Natural killer cell (primary cell): Measurements from ENCODE around the gene SERPINI1. TPM values are rescaled to one million over a fixed set of nuclear protein-coding genes. Genes with fewer than 3 reads are reported as not detected.

Experiments used
- ATAC-seq, 3 donors: fragments of 150-1000 bp in 2 of 3; fragments of 200-7000 bp in 1 of 3; cut with Tn5 transposase; 1 replicate in 1 of 3; 2 replicates in 2 of 3; pipeline ENCODE4 v1.10.0; 2021; ENCODE audit warnings: mild to moderate bottlenecking in 2 of 3, moderate library complexity in 2 of 3
- DNase-seq, 2 donors: peaks; one replicate each; pipeline versions ENCODE4 v3.0.0 to v3.0.0-alpha.2; 2013 to 2021; ENCODE audit warnings: mixed read lengths in 1 of 2
- H3K27ac ChIP-seq: one replicate; pipeline ENCODE4 v1.5.1; 2013; ENCODE audit warnings: mild to moderate bottlenecking, low read length
- H3K27me3 ChIP-seq: one replicate; pipeline ENCODE4 v1.6.1; 2013; ENCODE audit warnings: low read length; ENCODE audit not compliant: control insufficient read depth, insufficient read depth
- H3K36me3 ChIP-seq: one replicate; pipeline ENCODE4 v1.6.1; 2013; ENCODE audit warnings: low read length; ENCODE audit not compliant: control insufficient read depth, insufficient read depth
- H3K4me1 ChIP-seq: one replicate; pipeline ENCODE4 v1.6.1; 2013; ENCODE audit warnings: low read length; ENCODE audit not compliant: control insufficient read depth, insufficient read depth
- H3K4me3 ChIP-seq: one replicate; pipeline ENCODE4 v1.5.1; 2013; ENCODE audit warnings: low read length
- H3K9me3 ChIP-seq: one replicate; pipeline ENCODE4 v1.6.1; 2013; ENCODE audit warnings: low read length; ENCODE audit not compliant: control insufficient read depth, insufficient read depth
- H3K27ac Mint-ChIP-seq, 2 donors: one replicate each; pipeline ENCODE4 v1.8.0; 2022; ENCODE audit warnings: mild to moderate bottlenecking in 2 of 2, mixed read lengths in 2 of 2, moderate library complexity in 1 of 2
- H3K27me3 Mint-ChIP-seq, 2 donors: one replicate each; pipeline ENCODE4 v1.8.0; 2022; ENCODE audit warnings: low read depth in 2 of 2, mixed read lengths in 2 of 2
- H3K36me3 Mint-ChIP-seq: one replicate; pipeline ENCODE4 v1.8.0; 2022; ENCODE audit warnings: mixed read lengths
- H3K4me1 Mint-ChIP-seq, 2 donors: one replicate each; pipeline ENCODE4 v1.8.0; 2022; ENCODE audit warnings: mixed read lengths in 2 of 2
- H3K4me3 Mint-ChIP-seq: one replicate; pipeline ENCODE4 v1.8.0; 2022; ENCODE audit warnings: mild to moderate bottlenecking, moderate library complexity, mixed read lengths
- H3K9me3 Mint-ChIP-seq, 2 donors: one replicate each; pipeline ENCODE4 v1.8.0; 2022; ENCODE audit warnings: mixed read lengths in 2 of 2
- WGBS: methylation state at CpG from one replicate; pipeline ENCODE4 v1.1.7; 2013; ENCODE audit warnings: missing lambda C conversion rate; ENCODE audit not compliant: insufficient coverage; 5-methylcytosine and 5-hydroxymethylcytosine counted together
- intact Hi-C: fragments of 100-400 bp; cut with micrococcal nuclease; formaldehyde crosslinking; loops from one replicate; pipeline ENCODE4 v1.14.2; 2022
- total RNA-seq, 4 donors: library from RNA; stranded (reverse); fragments of 120-200 nt in 1 of 4; gene quantifications; one replicate each; pipeline versions ENCODE4 v1.2.3 to v1.2.4, GENCODE V29; 2013 to 2022
- TF ChIP-seq, protein P1 (sequence below): fragments of 200-600 bp; IDR thresholded peaks from one replicate; pipeline ENCODE4 v1.8.0; 2022; ENCODE audit warnings: antibody characterized with exemption

The SERPINI1 gene
- total RNA-seq, 3 donors from 2014 or later (not counting 1 experiment from before 2014, with no cell fraction given), result 5.6 to 9.3 (median 8.5) TPM

DNA sequence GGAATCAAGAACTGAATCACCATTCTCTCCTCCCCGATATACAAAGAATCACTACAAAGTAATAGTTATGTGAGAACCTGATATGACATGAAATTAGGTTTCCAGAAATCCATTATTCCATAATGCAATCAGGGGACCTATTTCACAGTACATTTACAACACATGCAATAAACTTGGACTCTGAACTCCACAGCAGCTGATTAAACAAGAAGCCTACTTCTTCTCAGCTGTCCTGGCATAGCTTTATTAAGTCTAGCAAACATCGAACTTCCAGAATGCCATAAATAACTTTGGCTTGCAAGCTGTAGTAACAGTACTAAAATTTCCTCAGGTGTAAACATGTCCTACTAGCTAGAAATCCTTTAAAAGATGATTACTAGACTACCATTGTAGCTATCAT is 18.6 kb upstream of the SERPINI1 start:
- 89% methylated on average over 1 of the region's 2 CpGs for WGBS
- H3K4me3 ChIP-seq, result no peak overlapping the region
- ATAC-seq (no peak), DNase-seq (no peak)
- peaks cover 50 to 69% of the 10 kb centered on the region in 2 donors for H3K4me1 Mint-ChIP-seq
- intact Hi-C loops, result no loop called here
- H3K36me3 Mint-ChIP-seq, result peaks cover 13% of the 10 kb centered on the region
- TF ChIP-seq, protein P1, sequence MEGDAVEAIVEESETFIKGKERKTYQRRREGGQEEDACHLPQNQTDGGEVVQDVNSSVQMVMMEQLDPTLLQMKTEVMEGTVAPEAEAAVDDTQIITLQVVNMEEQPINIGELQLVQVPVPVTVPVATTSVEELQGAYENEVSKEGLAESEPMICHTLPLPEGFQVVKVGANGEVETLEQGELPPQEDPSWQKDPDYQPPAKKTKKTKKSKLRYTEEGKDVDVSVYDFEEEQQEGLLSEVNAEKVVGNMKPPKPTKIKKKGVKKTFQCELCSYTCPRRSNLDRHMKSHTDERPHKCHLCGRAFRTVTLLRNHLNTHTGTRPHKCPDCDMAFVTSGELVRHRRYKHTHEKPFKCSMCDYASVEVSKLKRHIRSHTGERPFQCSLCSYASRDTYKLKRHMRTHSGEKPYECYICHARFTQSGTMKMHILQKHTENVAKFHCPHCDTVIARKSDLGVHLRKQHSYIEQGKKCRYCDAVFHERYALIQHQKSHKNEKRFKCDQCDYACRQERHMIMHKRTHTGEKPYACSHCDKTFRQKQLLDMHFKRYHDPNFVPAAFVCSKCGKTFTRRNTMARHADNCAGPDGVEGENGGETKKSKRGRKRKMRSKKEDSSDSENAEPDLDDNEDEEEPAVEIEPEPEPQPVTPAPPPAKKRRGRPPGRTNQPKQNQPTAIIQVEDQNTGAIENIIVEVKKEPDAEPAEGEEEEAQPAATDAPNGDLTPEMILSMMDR, result no peak
- H3K27ac Mint-ChIP-seq, result no peak overlapping the region
- no peaks in the 10 kb centered on the region for H3K9me3 ChIP-seq
- no peaks in the 10 kb centered on the region for H3K9me3 Mint-ChIP-seq
- H3K27ac ChIP-seq, result no peak overlapping the region
- peaks cover 32% of the 10 kb centered on the region for H3K36me3 ChIP-seq
- H3K4me3 Mint-ChIP-seq, result no peak overlapping the region
- no peaks in the 10 kb centered on the region for H3K27me3 Mint-ChIP-seq
- H3K4me1 ChIP-seq, result no peaks in the 10 kb centered on the region
- no peaks in the 10 kb centered on the region for H3K27me3 ChIP-seq

DNA sequence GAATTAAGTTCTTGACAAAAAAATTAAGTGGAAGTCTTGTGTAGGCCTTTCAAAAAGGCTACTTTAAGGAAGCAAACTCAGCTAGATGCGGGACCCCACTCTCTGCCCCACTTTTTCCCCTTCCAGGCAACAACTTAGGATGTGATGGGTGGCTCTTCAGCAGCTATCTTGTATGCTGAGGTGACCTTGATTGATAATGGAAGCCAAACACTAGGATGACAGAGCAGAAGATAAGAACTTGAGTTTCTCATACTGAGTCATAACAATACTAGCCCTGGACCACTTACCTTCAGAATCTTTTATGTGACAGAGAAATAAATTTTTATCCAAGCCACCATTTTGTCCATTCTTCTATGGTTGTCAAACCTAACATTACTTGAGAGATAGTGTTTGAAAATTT is 16.9 kb upstream of the SERPINI1 start:
- no peaks in the 10 kb centered on the region for H3K27me3 ChIP-seq
- no peaks in the 10 kb centered on the region for H3K27me3 Mint-ChIP-seq
- H3K4me1 Mint-ChIP-seq, result peaks cover 49 to 64% of the 10 kb centered on the region in 2 donors
- H3K27ac Mint-ChIP-seq, result peak overlapping the region; percentile 10 to 22
- H3K9me3 Mint-ChIP-seq, result no peaks in the 10 kb centered on the region
- no peak overlapping the region for H3K4me3 Mint-ChIP-seq
- TF ChIP-seq, protein P1, result no peak
- no peak overlapping the region for H3K27ac ChIP-seq
- no peaks in the 10 kb centered on the region for H3K9me3 ChIP-seq
- H3K4me1 ChIP-seq, result no peaks in the 10 kb centered on the region
- ATAC-seq (no peak), DNase-seq (no peak)
- 100% methylated on average over 1 of the region's 1 CpG for WGBS
- intact Hi-C loops, result no loop called here
- H3K36me3 ChIP-seq, result peaks cover 32% of the 10 kb centered on the region
- peaks cover 13% of the 10 kb centered on the region for H3K36me3 Mint-ChIP-seq
- no peak overlapping the region for H3K4me3 ChIP-seq

DNA sequence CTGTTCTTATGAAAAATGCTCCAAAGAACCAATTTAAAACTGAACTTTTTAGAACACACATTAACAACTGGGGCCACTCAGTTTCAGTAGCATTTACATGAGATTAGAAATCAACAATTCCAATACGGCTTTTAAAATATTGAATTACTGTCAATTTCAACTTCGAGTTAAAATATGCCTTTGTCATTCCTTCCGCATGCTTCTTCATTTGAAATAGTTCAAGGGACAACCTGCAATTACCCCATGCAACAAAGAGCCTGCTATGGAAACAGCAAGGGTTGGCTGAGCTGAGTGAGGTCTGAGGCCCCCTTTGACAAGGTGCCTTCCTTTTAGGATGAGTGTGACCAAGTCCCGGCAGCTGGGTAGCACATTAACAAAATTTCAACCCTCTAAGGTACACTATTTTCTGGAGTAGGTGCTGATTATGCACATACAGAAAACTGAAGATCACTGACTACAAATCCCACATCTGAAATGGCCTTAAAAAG is 12.5 kb upstream of the SERPINI1 start:
- DNase-seq (no peak), ATAC-seq (no peak)
- TF ChIP-seq, protein P1, result no peak
- H3K36me3 ChIP-seq, result peaks cover 19% of the 10 kb centered on the region
- H3K27ac ChIP-seq, result no peak overlapping the region
- Mint-ChIP-seq H3K4me3 (no peak overlapping the region), H3K36me3 (peaks cover 9% of the 10 kb centered on the region), H3K4me1 (peaks cover 48 to 66% of the 10 kb centered on the region in 2 donors), H3K27me3 (no peaks in the 10 kb centered on the region), H3K9me3 (no peaks in the 10 kb centered on the region), H3K27ac (peak overlapping the region in 1 of 2 donors; percentile 24)
- H3K4me3 ChIP-seq, result no peak overlapping the region
- H3K9me3 ChIP-seq, result no peaks in the 10 kb centered on the region
- no peaks in the 10 kb centered on the region for H3K4me1 ChIP-seq
- WGBS, result 97% methylated on average over 4 of the region's 4 CpGs
- no peaks in the 10 kb centered on the region for H3K27me3 ChIP-seq
- intact Hi-C loops, result loop anchor here (2.0 kb wide), 1 partner anchor 14 kb away; no protein-coding TSS in a partner anchor

DNA sequence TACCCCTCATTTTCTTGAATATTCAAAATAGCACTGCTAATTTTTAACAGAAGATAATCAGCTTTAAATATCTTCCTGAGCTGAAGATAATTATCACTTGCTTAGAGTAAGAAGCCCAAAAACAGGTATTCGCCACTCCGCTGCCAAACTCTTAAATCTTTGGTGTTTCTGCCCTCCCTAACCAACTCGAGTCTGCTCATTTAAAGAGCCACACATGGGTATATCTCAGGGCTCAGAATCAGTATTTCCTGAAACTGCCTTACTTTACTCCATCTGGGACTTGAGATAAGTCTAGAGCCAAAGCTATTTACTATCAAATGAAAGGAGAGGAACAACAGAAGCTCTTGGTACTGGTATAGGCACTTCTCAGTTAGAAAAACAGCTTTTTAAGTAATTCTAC is 11.6 kb upstream of the SERPINI1 start:
- 79% methylated on average over 3 of the region's 3 CpGs for WGBS
- Mint-ChIP-seq H3K4me3 (no peak overlapping the region), H3K27me3 (no peaks in the 10 kb centered on the region), H3K36me3 (peaks cover under 1% of the 10 kb centered on the region), H3K4me1 (peaks cover 56 to 72% of the 10 kb centered on the region in 2 donors), H3K9me3 (no peaks in the 10 kb centered on the region), H3K27ac (peak overlapping the region; percentile 36 to 59)
- Histone ChIP-seq H3K36me3 (peaks cover 11% of the 10 kb centered on the region), H3K27me3 (no peaks in the 10 kb centered on the region), H3K4me3 (no peak overlapping the region), H3K4me1 (no peaks in the 10 kb centered on the region), H3K9me3 (no peaks in the 10 kb centered on the region), H3K27ac (no peak overlapping the region)
- no peak for DNase-seq
- intact Hi-C loops, result loop anchor here (2.0 kb wide), 1 partner anchor 15 kb away; no protein-coding TSS in a partner anchor
- TF ChIP-seq, protein P1, result no peak
- no peak for ATAC-seq
